H1 (cell line): ENCODE measurements around the gene TIFAB. TPM values are rescaled to one million over a fixed set of nuclear protein-coding genes. Genes with fewer than 3 reads are reported as not detected.

ENCODE experiments used
- polyA plus RNA-seq, 7 experiments: library from polyadenylated mRNA; depleted of rRNA in 3 of 7; stranded (reverse) in 5 of 7; unstranded in 2 of 7; fragments of >200 nt in 5 of 7; fragments of 200-250 nt in 2 of 7; gene quantifications; 1 replicate in 5 of 7; 2 replicates in 1 of 7; 4 replicates in 1 of 7; pipeline versions ENCODE4 v1.2.1 to v1.2.3, GENCODE V29; 2011 to 2013; ENCODE audit warnings: missing spikeins in 2 of 7, mixed read lengths in 2 of 7
- total RNA-seq: library from RNA; stranded (reverse); fragmentation: NEBNext Ultra II Directional; extraction: Animal tissue kit (Norgen Biotek cat#: 25700); gene quantifications from 2 replicates; pipeline ENCODE4 v1.2.1, GENCODE V29; 2021
- TF ChIP-seq, protein P1 (sequence below): fragments of 300-600 bp; sonication (generic); IDR thresholded peaks from 2 replicates; pipeline ENCODE4 v1.7.1; 2012; ENCODE audit warnings: low read length, moderate library complexity, mild to moderate bottlenecking, inconsistent platforms; ENCODE audit not compliant: insufficient replicate concordance

Gene TIFAB
- total and polyA plus RNA-seq, 2 of the 8 experiments (the other 6 are each of a cell fraction or from before 2014, with no cell fraction given) = not detected

- TF ChIP-seq, protein P1, sequence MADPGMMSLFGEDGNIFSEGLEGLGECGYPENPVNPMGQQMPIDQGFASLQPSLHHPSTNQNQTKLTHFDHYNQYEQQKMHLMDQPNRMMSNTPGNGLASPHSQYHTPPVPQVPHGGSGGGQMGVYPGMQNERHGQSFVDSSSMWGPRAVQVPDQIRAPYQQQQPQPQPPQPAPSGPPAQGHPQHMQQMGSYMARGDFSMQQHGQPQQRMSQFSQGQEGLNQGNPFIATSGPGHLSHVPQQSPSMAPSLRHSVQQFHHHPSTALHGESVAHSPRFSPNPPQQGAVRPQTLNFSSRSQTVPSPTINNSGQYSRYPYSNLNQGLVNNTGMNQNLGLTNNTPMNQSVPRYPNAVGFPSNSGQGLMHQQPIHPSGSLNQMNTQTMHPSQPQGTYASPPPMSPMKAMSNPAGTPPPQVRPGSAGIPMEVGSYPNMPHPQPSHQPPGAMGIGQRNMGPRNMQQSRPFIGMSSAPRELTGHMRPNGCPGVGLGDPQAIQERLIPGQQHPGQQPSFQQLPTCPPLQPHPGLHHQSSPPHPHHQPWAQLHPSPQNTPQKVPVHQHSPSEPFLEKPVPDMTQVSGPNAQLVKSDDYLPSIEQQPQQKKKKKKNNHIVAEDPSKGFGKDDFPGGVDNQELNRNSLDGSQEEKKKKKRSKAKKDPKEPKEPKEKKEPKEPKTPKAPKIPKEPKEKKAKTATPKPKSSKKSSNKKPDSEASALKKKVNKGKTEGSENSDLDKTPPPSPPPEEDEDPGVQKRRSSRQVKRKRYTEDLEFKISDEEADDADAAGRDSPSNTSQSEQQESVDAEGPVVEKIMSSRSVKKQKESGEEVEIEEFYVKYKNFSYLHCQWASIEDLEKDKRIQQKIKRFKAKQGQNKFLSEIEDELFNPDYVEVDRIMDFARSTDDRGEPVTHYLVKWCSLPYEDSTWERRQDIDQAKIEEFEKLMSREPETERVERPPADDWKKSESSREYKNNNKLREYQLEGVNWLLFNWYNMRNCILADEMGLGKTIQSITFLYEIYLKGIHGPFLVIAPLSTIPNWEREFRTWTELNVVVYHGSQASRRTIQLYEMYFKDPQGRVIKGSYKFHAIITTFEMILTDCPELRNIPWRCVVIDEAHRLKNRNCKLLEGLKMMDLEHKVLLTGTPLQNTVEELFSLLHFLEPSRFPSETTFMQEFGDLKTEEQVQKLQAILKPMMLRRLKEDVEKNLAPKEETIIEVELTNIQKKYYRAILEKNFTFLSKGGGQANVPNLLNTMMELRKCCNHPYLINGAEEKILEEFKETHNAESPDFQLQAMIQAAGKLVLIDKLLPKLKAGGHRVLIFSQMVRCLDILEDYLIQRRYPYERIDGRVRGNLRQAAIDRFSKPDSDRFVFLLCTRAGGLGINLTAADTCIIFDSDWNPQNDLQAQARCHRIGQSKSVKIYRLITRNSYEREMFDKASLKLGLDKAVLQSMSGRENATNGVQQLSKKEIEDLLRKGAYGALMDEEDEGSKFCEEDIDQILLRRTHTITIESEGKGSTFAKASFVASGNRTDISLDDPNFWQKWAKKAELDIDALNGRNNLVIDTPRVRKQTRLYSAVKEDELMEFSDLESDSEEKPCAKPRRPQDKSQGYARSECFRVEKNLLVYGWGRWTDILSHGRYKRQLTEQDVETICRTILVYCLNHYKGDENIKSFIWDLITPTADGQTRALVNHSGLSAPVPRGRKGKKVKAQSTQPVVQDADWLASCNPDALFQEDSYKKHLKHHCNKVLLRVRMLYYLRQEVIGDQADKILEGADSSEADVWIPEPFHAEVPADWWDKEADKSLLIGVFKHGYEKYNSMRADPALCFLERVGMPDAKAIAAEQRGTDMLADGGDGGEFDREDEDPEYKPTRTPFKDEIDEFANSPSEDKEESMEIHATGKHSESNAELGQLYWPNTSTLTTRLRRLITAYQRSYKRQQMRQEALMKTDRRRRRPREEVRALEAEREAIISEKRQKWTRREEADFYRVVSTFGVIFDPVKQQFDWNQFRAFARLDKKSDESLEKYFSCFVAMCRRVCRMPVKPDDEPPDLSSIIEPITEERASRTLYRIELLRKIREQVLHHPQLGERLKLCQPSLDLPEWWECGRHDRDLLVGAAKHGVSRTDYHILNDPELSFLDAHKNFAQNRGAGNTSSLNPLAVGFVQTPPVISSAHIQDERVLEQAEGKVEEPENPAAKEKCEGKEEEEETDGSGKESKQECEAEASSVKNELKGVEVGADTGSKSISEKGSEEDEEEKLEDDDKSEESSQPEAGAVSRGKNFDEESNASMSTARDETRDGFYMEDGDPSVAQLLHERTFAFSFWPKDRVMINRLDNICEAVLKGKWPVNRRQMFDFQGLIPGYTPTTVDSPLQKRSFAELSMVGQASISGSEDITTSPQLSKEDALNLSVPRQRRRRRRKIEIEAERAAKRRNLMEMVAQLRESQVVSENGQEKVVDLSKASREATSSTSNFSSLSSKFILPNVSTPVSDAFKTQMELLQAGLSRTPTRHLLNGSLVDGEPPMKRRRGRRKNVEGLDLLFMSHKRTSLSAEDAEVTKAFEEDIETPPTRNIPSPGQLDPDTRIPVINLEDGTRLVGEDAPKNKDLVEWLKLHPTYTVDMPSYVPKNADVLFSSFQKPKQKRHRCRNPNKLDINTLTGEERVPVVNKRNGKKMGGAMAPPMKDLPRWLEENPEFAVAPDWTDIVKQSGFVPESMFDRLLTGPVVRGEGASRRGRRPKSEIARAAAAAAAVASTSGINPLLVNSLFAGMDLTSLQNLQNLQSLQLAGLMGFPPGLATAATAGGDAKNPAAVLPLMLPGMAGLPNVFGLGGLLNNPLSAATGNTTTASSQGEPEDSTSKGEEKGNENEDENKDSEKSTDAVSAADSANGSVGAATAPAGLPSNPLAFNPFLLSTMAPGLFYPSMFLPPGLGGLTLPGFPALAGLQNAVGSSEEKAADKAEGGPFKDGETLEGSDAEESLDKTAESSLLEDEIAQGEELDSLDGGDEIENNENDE = no peak
Measured at GRCh38 chr5:135457424-135458071, 5.4 kb upstream of the TIFAB start (continued).
